SK-N-SH (cell line): ENCODE measurements around the gene MGME1. TPM values are rescaled to one million over a fixed set of nuclear protein-coding genes. Genes with fewer than 3 reads are reported as not detected.

Source experiments
- CTCF ChIA-PET: fragments of 300-600, 350-600 bp; formaldehyde crosslinking; extraction: SDS; loops from one replicate; lab custom pipeline; 2021; lab: Yijun Ruan, JAX
- POLR2A ChIA-PET: fragments of 350-600 bp; sonication (Branson Sonifier 250); formaldehyde crosslinking; extraction: SDS; loops from one replicate; lab custom pipeline; 2020; ENCODE audit warnings: antibody characterized with exemption, inconsistent platforms; lab: Yijun Ruan, JAX
- DNase-seq: peaks from one replicate; pipeline ENCODE4 v3.0.0; 2012
- H2AFZ ChIP-seq: fragments of 200-600 bp; sonication (generic); 2 replicates; pipeline ENCODE4 v1.8.1; 2016; ENCODE audit warnings: antibody characterized with exemption, mild to moderate bottlenecking, low read depth
- H3F3A ChIP-seq: fragments of 200-600 bp; sonication (generic); replicated peaks from 2 replicates; pipeline ENCODE3; 2016; ENCODE audit warnings: antibody characterized with exemption, mild to moderate bottlenecking; ENCODE audit not compliant: insufficient read depth
- H3K27ac ChIP-seq, 2 experiments: fragments of 200-500 bp in 1 of 2; fragments of 200-600 bp in 1 of 2; sonication (Bioruptor generic) in 1 of 2; sonication (generic), shearing (Covaris generic) in 1 of 2; 2 replicates each; pipeline versions ENCODE4 v1.5.1 to v1.6.1; 2014 to 2016; ENCODE audit warnings: low read depth in 2 of 2, inconsistent platforms in 1 of 2, low read length in 1 of 2, mild to moderate bottlenecking in 1 of 2, mixed read lengths in 1 of 2
- H3K27me3 ChIP-seq: fragments of 200-600 bp; sonication (generic), shearing (Covaris generic); 2 replicates; pipeline ENCODE4 v1.6.1; 2016; ENCODE audit warnings: mixed run types; ENCODE audit not compliant: insufficient read depth
- H3K36me3 ChIP-seq, 2 experiments: fragments of 200-500 bp in 1 of 2; fragments of 200-600 bp in 1 of 2; sonication (Bioruptor generic) in 1 of 2; sonication (generic) in 1 of 2; replicated peaks in 1 of 2; 2 replicates each; pipeline versions ENCODE3 to v1.5.1; 2014 to 2016; ENCODE audit warnings: low read length in 1 of 2, mild to moderate bottlenecking in 1 of 2; ENCODE audit not compliant: insufficient read depth in 2 of 2, control insufficient read depth in 1 of 2
- H3K4me1 ChIP-seq, 2 experiments: fragments of 200-500 bp in 1 of 2; fragments of 200-600 bp in 1 of 2; sonication (Bioruptor generic) in 1 of 2; sonication (generic), shearing (Covaris generic) in 1 of 2; 2 replicates each; pipeline versions ENCODE4 v1.5.1 to v1.6.1; 2014 to 2016; ENCODE audit warnings: low read depth in 1 of 2, low read length in 1 of 2, mixed run types in 1 of 2; ENCODE audit not compliant: insufficient read depth in 2 of 2, control insufficient read depth in 1 of 2
- H3K4me2 ChIP-seq: fragments of 200-600 bp; sonication (generic), shearing (Covaris generic); 2 replicates; pipeline ENCODE4 v1.6.1; 2017; ENCODE audit warnings: mixed run types
- H3K4me3 ChIP-seq, 2 experiments: fragments of 200-500 bp in 1 of 2; fragments of 200-600 bp in 1 of 2; sonication (Bioruptor generic) in 1 of 2; sonication (generic), shearing (Covaris generic) in 1 of 2; 2 replicates each; pipeline versions ENCODE4 v1.5.1 to v1.8.1; 2014 to 2016; ENCODE audit warnings: low read depth in 2 of 2, inconsistent platforms in 1 of 2, low read length in 1 of 2, mild to moderate bottlenecking in 1 of 2, mixed read lengths in 1 of 2, moderate library complexity in 1 of 2
- H3K79me2 ChIP-seq: fragments of 200-600 bp; sonication (generic); 2 replicates; pipeline ENCODE4 v1.8.1; 2017; ENCODE audit warnings: mild to moderate bottlenecking; ENCODE audit not compliant: insufficient read depth
- H3K9ac ChIP-seq: fragments of 200-600 bp; sonication (generic); 2 replicates; pipeline ENCODE4 v1.6.1; 2017; ENCODE audit warnings: mixed run types
- H3K9me2 ChIP-seq: fragments of 200-600 bp; sonication (generic); 2 replicates; pipeline ENCODE4 v1.6.1; 2017; ENCODE audit warnings: mixed run types
- H3K9me3 ChIP-seq: fragments of 200-600 bp; sonication (generic); 2 replicates; pipeline ENCODE4 v1.6.1; 2017; ENCODE audit warnings: mixed run types, mild to moderate bottlenecking, moderate library complexity
- H4K20me1 ChIP-seq: fragments of 200-600 bp; sonication (generic); 2 replicates; pipeline ENCODE4 v1.6.1; 2017; ENCODE audit warnings: mild to moderate bottlenecking, mixed run types; ENCODE audit not compliant: insufficient read depth
- CHD2 ChIP-seq: fragments of 150-350 bp; IDR thresholded peaks from 2 replicates; pipeline ENCODE4 v1.6.1; 2018; ENCODE audit warnings: low read length; ENCODE audit not compliant: partially characterized antibody
- CTCF ChIP-seq: fragments of 200-600 bp; sonication (generic); IDR thresholded peaks from 2 replicates; pipeline ENCODE4 v1.6.1; 2017; ENCODE audit warnings: antibody characterized with exemption, mild to moderate bottlenecking, moderate library complexity
- EP300 ChIP-seq, 2 experiments: IDR thresholded peaks; 2 replicates each; pipeline versions ENCODE4 v1.4.0 to v1.6.1; 2012; ENCODE audit warnings: borderline replicate concordance in 1 of 2, low read depth in 1 of 2, low read length in 1 of 2
- EZH2phosphoT487 ChIP-seq: fragments of 200-600 bp; sonication (generic); IDR thresholded peaks from 2 replicates; pipeline ENCODE4 v1.6.1; 2017; ENCODE audit warnings: low read depth, mixed run types, mild to moderate bottlenecking, antibody characterized with exemption, moderate library complexity, borderline replicate concordance
- FOXM1 ChIP-seq: IDR thresholded peaks from 2 replicates; pipeline ENCODE4 v1.4.0; 2012; ENCODE audit warnings: low read depth, mild to moderate bottlenecking
- GABPA ChIP-seq: IDR thresholded peaks from 2 replicates; pipeline ENCODE4 v1.4.0; 2012; ENCODE audit warnings: low read depth, mild to moderate bottlenecking
- GATA2 ChIP-seq: sonication (generic); formaldehyde crosslinking; IDR thresholded peaks from 2 replicates; pipeline ENCODE4 v1.5.0; 2020; ENCODE audit warnings: mild to moderate bottlenecking, missing genetic modification reagents
- MAX ChIP-seq: IDR thresholded peaks from 2 replicates; pipeline ENCODE4 v1.4.0; 2012; ENCODE audit warnings: low read depth
- MEF2A ChIP-seq: IDR thresholded peaks from 2 replicates; pipeline ENCODE4 v1.4.0; 2012; ENCODE audit warnings: low read depth, borderline replicate concordance
- MXI1 ChIP-seq: IDR thresholded peaks from 2 replicates; pipeline ENCODE4 v1.6.1; 2012; ENCODE audit warnings: mild to moderate bottlenecking, low read depth, low read length, improper control_type of control experiment
- NFIC ChIP-seq: IDR thresholded peaks from 2 replicates; pipeline ENCODE4 v1.4.0; 2012; ENCODE audit warnings: borderline replicate concordance
- NRF1 ChIP-seq: IDR thresholded peaks from 2 replicates; pipeline ENCODE4 v1.6.1; 2012; ENCODE audit warnings: low read depth, mild to moderate bottlenecking, low read length
- POLR2AphosphoS5 ChIP-seq: IDR thresholded peaks from 2 replicates; pipeline ENCODE4 v1.6.1; 2012; ENCODE audit warnings: low read depth, low read length
- RAD21 ChIP-seq: IDR thresholded peaks from 2 replicates; pipeline ENCODE4 v1.6.1; 2012; ENCODE audit warnings: mild to moderate bottlenecking, low read length
- REST ChIP-seq: IDR thresholded peaks from 2 replicates; pipeline ENCODE4 v1.6.1; 2012; ENCODE audit warnings: mild to moderate bottlenecking, low read depth, low read length, moderate library complexity
- RXRA ChIP-seq: IDR thresholded peaks from 2 replicates; pipeline ENCODE4 v1.4.0; 2012; ENCODE audit warnings: low read depth, mild to moderate bottlenecking, borderline replicate concordance
- SMC3 ChIP-seq: IDR thresholded peaks from 2 replicates; pipeline ENCODE4 v1.6.1; 2012; ENCODE audit warnings: low read depth, low read length, improper control_type of control experiment
- TAF1 ChIP-seq: IDR thresholded peaks from 2 replicates; pipeline ENCODE4 v1.6.1; 2012; ENCODE audit warnings: low read depth, mild to moderate bottlenecking, low read length, moderate library complexity, borderline replicate concordance
- TCF12 ChIP-seq: IDR thresholded peaks from 2 replicates; pipeline ENCODE4 v1.4.0; 2012
- YY1 ChIP-seq: IDR thresholded peaks from 2 replicates; pipeline ENCODE4 v1.4.0; 2012; ENCODE audit warnings: low read depth, mild to moderate bottlenecking
- ZBTB33 ChIP-seq: IDR thresholded peaks from 2 replicates; pipeline ENCODE4 v1.4.0; 2012; ENCODE audit warnings: low read depth, borderline replicate concordance
- WGBS: methylation state at CpG from one replicate; pipeline ENCODE4 v1.1.6; 2017; ENCODE audit warnings: low lambda C conversion rate; 5-methylcytosine and 5-hydroxymethylcytosine counted together
- polyA plus RNA-seq, 3 experiments: library from polyadenylated mRNA; depleted of rRNA; stranded (reverse); fragments of >200 nt; gene quantifications; 2 replicates each; pipeline ENCODE4 v1.2.3, GENCODE V29; 2012

MGME1 gene
- polyA plus RNA-seq, 1 of the 3 experiments (the other 2 are of a cell fraction): 7.9 TPM

GRCh38 chr20:17968366-17969277 is at the start of gene MGME1, which contains the start of gene SNX5 (continued):
- TF ChIP-seq SMC3: no peak
- peak; percentile 72; the same call in 1 of the 2 replicates for TF ChIP-seq TAF1
- no peak for TF ChIP-seq TCF12
- peak; percentile 61 for TF ChIP-seq FOXM1
- TF ChIP-seq YY1: peak; percentile 98
- no peak for TF ChIP-seq RXRA
- peak in 1 of 2 experiments; percentile 4; a peak in 2 of 4 replicates for TF ChIP-seq EP300 (IDR thresholded peaks at IDR 0.05; ENCODE audit: borderline replicate concordance in 1 of 2, low read depth in 1 of 2, low read length in 1 of 2)
- peak; percentile 54; the same call in 1 of the 2 replicates for TF ChIP-seq GABPA
- TF ChIP-seq REST: peak; percentile 7; the same call in 1 of the 2 replicates
- TF ChIP-seq CHD2: peak; percentile 99

GRCh38 chr20:17919149-17919548 is 49.7 kb upstream of the MGME1 start:
- Histone ChIP-seq H4K20me1 (no peaks in the 10 kb centered on the region), H3K79me2 (no peaks in the 10 kb centered on the region), H3K4me1 (no peaks in the 10 kb centered on the region), H3K9me3 (no peaks in the 10 kb centered on the region), H3F3A (no peaks in the 10 kb centered on the region), H2AFZ (no peak overlapping the region), H3K9ac (no peak overlapping the region), H3K27me3 (peaks cover 7% of the 10 kb centered on the region; the same call in 1 of the 2 replicates), H3K36me3 (no peaks in the 10 kb centered on the region), H3K27ac (no peak overlapping the region), H3K9me2 (no peaks in the 10 kb centered on the region), H3K4me2 (no peak overlapping the region), H3K4me3 (no peak overlapping the region)
- 86% methylated on average over 8 of the region's 8 CpGs for WGBS
- ChIA-PET CTCF (no interaction called here), POLR2A (no interaction called here)
- TF ChIP-seq EZH2phosphoT487: no peak
- no peak for TF ChIP-seq ZBTB33
- no peak for TF ChIP-seq MEF2A
- TF ChIP-seq MXI1: no peak
- TF ChIP-seq NFIC: no peak
- no peak for TF ChIP-seq CTCF
- TF ChIP-seq GATA2 (CRISPR knock-in tag): no peak
- TF ChIP-seq RAD21: no peak
- TF ChIP-seq POLR2AphosphoS5: no peak
- no peak for TF ChIP-seq NRF1
- TF ChIP-seq MAX: no peak
- no peak for DNase-seq
